ENCODE data around the gene MYO6. TPM values are rescaled to one million over a fixed set of nuclear protein-coding genes. Genes with fewer than 3 reads are reported as not detected.

MYO6 gene
- polyA plus RNA-seq, 1 of the 3 experiments (the other 2 are of a cell fraction), result 6.2 TPM

DNA sequence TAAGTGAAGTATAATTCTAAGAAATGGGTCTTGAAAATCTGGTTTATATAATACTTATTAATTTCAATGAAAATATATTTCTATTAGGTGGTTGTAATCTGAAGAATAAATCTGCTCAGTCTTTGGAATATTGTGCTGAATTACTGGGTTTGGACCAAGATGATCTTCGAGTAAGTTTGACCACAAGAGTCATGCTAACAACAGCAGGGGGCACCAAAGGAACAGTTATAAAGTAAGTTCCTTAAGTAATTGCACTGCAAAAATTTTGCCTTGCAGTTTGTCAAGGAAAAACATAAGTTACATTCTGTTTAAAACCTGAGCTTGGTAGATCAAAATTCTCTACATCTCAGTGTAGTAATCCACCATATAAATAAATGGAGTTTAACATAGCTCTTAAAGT, 106.0 kb downstream of the MYO6 start:
- WGBS (ENCODE audit: low lambda C conversion rate), result 50% methylated on average over 1 of the region's 1 CpG
- no peaks in the 10 kb centered on the region for H3K9me3 ChIP-seq
- DNase-seq, result peak; percentile 15
- no peaks in the 10 kb centered on the region for H4K20me1 ChIP-seq (ENCODE audit: insufficient read depth)
- CTCF ChIA-PET, result interaction anchor here (0.7 to 1.9 kb wide), 17 partner anchors 10 to 1006 kb away, joined by 3 to 7 read pairs (median 4); partner anchors contain the start of gene TMEM30A
- no peaks in the 10 kb centered on the region for H3K9me2 ChIP-seq
- no peak overlapping the region for H3K27ac ChIP-seq (ENCODE audit: low read depth in 2 of 2, low read length in 1 of 2)
- POLR2A ChIA-PET, result no interaction called here
- no peaks in the 10 kb centered on the region for H3K79me2 ChIP-seq (ENCODE audit: insufficient read depth)
- H3K36me3 ChIP-seq (replicated peaks in 1 of 2; ENCODE audit: control insufficient read depth in 1 of 2, insufficient read depth in 2 of 2, low read length in 1 of 2), result peaks cover 6 to 8% of the 10 kb centered on the region in 2 experiments
- no peaks in the 10 kb centered on the region for H3K27me3 ChIP-seq (ENCODE audit: insufficient read depth)
- no peak for TF ChIP-seq RFX5 (IDR thresholded peaks at IDR 0.05; ENCODE audit: low read length)
- TF ChIP-seq GABPA (IDR thresholded peaks at IDR 0.05; ENCODE audit: low read depth), result no peak
- TF ChIP-seq FOXJ3 (CRISPR knock-in tag; IDR thresholded peaks at IDR 0.05), result no peak
- no peak for TF ChIP-seq FOXM1 (IDR thresholded peaks at IDR 0.05; ENCODE audit: low read depth)
- TF ChIP-seq TAF1 (IDR thresholded peaks at IDR 0.05; ENCODE audit: borderline replicate concordance, low read depth, low read length), result no peak
- TF ChIP-seq SIN3A (IDR thresholded peaks at IDR 0.05; ENCODE audit: borderline replicate concordance, low read depth, low read length), result no peak
- no peak for TF ChIP-seq EZH2phosphoT487 (IDR thresholded peaks at IDR 0.05; ENCODE audit: borderline replicate concordance, low read depth)
- no peak for TF ChIP-seq CHD2 (IDR thresholded peaks at IDR 0.05; ENCODE audit: low read length, partially characterized antibody)
- no peak for TF ChIP-seq NRF1 (IDR thresholded peaks at IDR 0.05; ENCODE audit: low read depth, low read length)
- TF ChIP-seq POLR2AphosphoS5 (IDR thresholded peaks at IDR 0.05; ENCODE audit: low read depth, low read length), result no peak
- TF ChIP-seq EP300 (IDR thresholded peaks at IDR 0.05; ENCODE audit: borderline replicate concordance in 1 of 2, low read depth in 1 of 2, low read length in 1 of 2), result no peak
- TF ChIP-seq MEF2A (IDR thresholded peaks at IDR 0.05; ENCODE audit: borderline replicate concordance, low read depth), result no peak
- TF ChIP-seq, protein P1, sequence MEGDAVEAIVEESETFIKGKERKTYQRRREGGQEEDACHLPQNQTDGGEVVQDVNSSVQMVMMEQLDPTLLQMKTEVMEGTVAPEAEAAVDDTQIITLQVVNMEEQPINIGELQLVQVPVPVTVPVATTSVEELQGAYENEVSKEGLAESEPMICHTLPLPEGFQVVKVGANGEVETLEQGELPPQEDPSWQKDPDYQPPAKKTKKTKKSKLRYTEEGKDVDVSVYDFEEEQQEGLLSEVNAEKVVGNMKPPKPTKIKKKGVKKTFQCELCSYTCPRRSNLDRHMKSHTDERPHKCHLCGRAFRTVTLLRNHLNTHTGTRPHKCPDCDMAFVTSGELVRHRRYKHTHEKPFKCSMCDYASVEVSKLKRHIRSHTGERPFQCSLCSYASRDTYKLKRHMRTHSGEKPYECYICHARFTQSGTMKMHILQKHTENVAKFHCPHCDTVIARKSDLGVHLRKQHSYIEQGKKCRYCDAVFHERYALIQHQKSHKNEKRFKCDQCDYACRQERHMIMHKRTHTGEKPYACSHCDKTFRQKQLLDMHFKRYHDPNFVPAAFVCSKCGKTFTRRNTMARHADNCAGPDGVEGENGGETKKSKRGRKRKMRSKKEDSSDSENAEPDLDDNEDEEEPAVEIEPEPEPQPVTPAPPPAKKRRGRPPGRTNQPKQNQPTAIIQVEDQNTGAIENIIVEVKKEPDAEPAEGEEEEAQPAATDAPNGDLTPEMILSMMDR (IDR thresholded peaks at IDR 0.05), result peak; percentile 71
- peak; percentile 63 for TF ChIP-seq RAD21 (IDR thresholded peaks at IDR 0.05; ENCODE audit: low read length)
- 0 out of 2 replicates have a peak, but pooled peaks have one; percentile 16 for TF ChIP-seq SMC3 (IDR thresholded peaks at IDR 0.05; ENCODE audit: low read depth, low read length)
- no peak overlapping the region for H2AFZ ChIP-seq (ENCODE audit: low read depth)
- no peak overlapping the region for H3K9ac ChIP-seq
- no peak overlapping the region for H3K4me3 ChIP-seq (ENCODE audit: low read depth in 2 of 2, low read length in 1 of 2)
- H3F3A ChIP-seq (replicated peaks; ENCODE audit: insufficient read depth), result no peaks in the 10 kb centered on the region
- no peaks in the 10 kb centered on the region; a peak in 1 of 4 replicates for H3K4me1 ChIP-seq (ENCODE audit: control insufficient read depth in 1 of 2, insufficient read depth in 2 of 2, low read depth in 1 of 2, low read length in 1 of 2)
- H3K4me2 ChIP-seq, result no peak overlapping the region

DNA sequence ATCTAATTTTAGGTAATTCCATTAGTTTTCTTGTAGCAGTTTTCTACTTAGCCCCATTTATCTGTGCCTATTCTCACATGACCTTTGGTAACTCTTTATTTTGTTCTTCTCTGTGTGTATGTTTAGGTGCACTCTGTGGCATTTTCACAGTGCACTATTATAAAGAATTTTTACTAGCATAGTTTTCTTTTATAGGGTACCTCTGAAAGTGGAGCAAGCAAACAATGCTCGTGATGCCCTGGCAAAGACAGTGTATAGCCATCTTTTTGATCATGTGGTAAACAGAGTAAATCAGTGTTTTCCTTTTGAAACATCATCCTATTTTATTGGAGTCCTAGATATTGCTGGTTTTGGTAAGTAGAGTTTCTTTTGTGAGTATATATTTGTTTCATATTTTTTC, 107.9 kb downstream of the MYO6 start:
- 74% methylated on average over 1 of the region's 1 CpG for WGBS (ENCODE audit: low lambda C conversion rate)
- no peaks in the 10 kb centered on the region for H3K4me1 ChIP-seq (ENCODE audit: control insufficient read depth in 1 of 2, insufficient read depth in 2 of 2, low read depth in 1 of 2, low read length in 1 of 2)
- TF ChIP-seq FOSL2 (IDR thresholded peaks at IDR 0.05; ENCODE audit: borderline replicate concordance, low read depth) (no peak), RXRA (IDR thresholded peaks at IDR 0.05; ENCODE audit: borderline replicate concordance, low read depth) (no peak), PBX3 (IDR thresholded peaks at IDR 0.05) (no peak), MXI1 (IDR thresholded peaks at IDR 0.05; ENCODE audit: low read depth, low read length) (no peak), RAD21 (IDR thresholded peaks at IDR 0.05; ENCODE audit: low read length) (no peak), POLR2AphosphoS5 (IDR thresholded peaks at IDR 0.05; ENCODE audit: low read depth, low read length) (no peak), TAF1 (IDR thresholded peaks at IDR 0.05; ENCODE audit: borderline replicate concordance, low read depth, low read length) (no peak), NRF1 (IDR thresholded peaks at IDR 0.05; ENCODE audit: low read depth, low read length) (no peak), SIN3A (IDR thresholded peaks at IDR 0.05; ENCODE audit: borderline replicate concordance, low read depth, low read length) (no peak), RCOR1 (IDR thresholded peaks at IDR 0.05; ENCODE audit: low read length) (no peak), TEAD4 (IDR thresholded peaks at IDR 0.05; ENCODE audit: borderline replicate concordance, insufficient read depth) (no peak), RFX5 (IDR thresholded peaks at IDR 0.05; ENCODE audit: low read length) (no peak)

More for the DNA sequence above, 107.9 kb downstream of the MYO6 start:
- H2AFZ ChIP-seq (ENCODE audit: low read depth), result no peak overlapping the region
- ChIA-PET POLR2A (no interaction called here), CTCF (no interaction called here)
- H3F3A ChIP-seq (replicated peaks; ENCODE audit: insufficient read depth), result no peaks in the 10 kb centered on the region
- H3K4me2 ChIP-seq, result no peak overlapping the region
- H3K9ac ChIP-seq, result no peak overlapping the region
- no peak for DNase-seq
- no peak overlapping the region for H3K4me3 ChIP-seq (ENCODE audit: low read depth in 2 of 2, low read length in 1 of 2)
- no peaks in the 10 kb centered on the region for H3K9me3 ChIP-seq
- H3K27ac ChIP-seq (ENCODE audit: low read depth in 2 of 2, low read length in 1 of 2), result no peak overlapping the region
- no peaks in the 10 kb centered on the region for H3K79me2 ChIP-seq (ENCODE audit: insufficient read depth)
- no peaks in the 10 kb centered on the region for H3K9me2 ChIP-seq
- peaks cover 5 to 8% of the 10 kb centered on the region in 2 experiments for H3K36me3 ChIP-seq (replicated peaks in 1 of 2; ENCODE audit: control insufficient read depth in 1 of 2, insufficient read depth in 2 of 2, low read length in 1 of 2)
- no peaks in the 10 kb centered on the region for H3K27me3 ChIP-seq (ENCODE audit: insufficient read depth)
- no peaks in the 10 kb centered on the region for H4K20me1 ChIP-seq (ENCODE audit: insufficient read depth)
